GM18511 (cell line): ENCODE measurements around the gene C1QL3.

ENCODE experiments used
- ATAC-seq: cut with Tn5 transposase; IDR thresholded peaks from one replicate; pipeline ENCODE4 v1.9.1; 2021; ENCODE audit warnings: mild to moderate bottlenecking, moderate library complexity; ENCODE audit not compliant: unreplicated experiment

C1QL3 gene

DNA sequence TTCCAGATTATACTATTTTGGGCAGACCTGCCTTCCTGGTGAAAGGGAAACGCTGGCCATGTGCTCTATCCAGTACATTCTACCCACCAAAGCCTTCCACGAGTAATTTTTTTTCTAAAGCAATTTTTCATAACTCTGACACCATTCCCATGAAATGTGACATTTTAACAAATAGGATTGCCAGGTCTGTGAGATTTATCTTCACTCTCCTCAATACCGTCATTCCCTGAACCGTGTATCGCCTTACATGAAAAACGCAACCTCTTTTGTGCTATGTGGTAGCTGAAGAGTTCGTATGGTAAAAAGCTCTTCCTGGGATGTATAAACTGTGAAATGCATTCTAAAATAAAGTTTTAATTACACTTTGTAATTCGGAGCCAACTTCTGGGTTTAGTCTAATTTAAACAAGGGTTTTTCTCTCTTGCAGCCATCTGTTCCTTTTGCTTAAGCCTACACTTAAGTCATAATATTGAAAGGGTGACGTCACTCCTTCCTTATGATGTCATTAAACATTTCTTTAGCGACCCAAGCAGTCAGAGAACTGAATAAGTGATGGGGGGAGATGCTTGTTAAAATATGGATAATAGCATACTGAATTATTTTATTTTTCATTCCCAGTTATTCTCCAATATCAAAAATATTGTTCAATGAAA, 27.7 kb downstream of the C1QL3 start:
- no peak for ATAC-seq

- no peak for ATAC-seq
Observed at GRCh38 chr10:16491933-16492332, 29.7 kb downstream of the C1QL3 start.

GRCh38 chr10:16490511-16490910, 31.2 kb downstream of the C1QL3 start:
- ATAC-seq = no peak

- ATAC-seq = no peak
Observed at GRCh38 chr10:16483241-16483917, 38.3 kb downstream of the C1QL3 start.

GRCh38 chr10:16481052-16481728, 40.5 kb downstream of the C1QL3 start:
- no peak for ATAC-seq

DNA sequence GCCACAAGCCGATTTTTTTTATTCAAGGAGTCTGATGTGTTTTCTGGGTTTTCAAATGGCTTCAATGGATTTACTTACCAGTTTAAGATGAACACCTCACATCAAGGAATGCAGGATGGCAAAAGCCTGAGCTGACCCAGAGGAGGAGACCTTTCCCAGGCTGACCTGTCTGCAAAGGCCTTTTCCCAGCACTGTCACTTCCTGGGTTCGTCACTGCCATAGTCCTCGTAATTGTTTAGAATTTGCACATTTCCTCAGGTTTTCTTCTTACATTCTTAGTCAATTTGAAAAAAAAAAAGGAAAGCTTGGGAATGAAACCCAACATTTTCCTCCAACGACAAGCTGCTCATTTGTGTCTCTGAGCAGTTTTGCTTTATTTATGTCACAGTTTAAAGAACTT, 42.9 kb downstream of the C1QL3 start:
- ATAC-seq = no peak

DNA sequence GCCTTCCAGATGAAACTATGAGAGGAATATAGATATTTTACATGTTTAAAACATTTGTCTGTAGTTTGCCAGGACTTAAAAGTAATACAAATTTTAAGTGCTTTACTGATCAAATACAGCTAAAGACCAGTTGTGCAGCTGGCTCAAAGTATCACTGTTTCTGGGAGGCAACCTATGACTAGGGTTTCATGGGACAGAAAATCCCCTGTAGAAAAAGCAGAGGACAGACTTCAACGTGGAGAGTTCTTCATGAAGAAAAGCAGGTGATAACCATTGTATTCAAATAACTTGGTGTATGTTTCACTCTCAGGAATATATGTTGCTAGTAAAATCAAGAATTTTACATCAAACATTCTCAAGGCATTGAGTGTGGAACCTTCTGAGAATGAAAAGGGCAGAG, 43.9 kb downstream of the C1QL3 start:
- ATAC-seq = no peak

DNA sequence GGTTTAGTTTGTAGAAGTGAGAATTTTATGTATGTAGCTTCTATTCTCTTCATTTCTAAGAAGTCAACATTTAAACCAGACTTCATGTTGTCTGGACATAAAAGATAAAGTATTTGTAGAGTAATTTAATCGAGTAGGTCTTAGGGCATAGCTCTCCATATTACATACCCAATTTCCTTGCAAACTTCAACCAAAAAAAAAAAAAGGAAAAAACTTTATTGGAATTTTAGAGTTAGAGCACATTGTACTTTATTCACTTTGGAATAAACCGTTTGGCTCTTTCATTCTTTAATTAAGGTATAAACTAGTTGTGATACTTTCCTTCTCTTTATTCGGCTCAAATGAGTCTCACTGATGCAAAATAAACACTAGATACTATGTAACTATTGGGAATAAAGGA, 48.9 kb downstream of the C1QL3 start:
- no peak for ATAC-seq

- ATAC-seq = no peak
Observed at GRCh38 chr10:16470747-16471146, 50.9 kb downstream of the C1QL3 start.

DNA sequence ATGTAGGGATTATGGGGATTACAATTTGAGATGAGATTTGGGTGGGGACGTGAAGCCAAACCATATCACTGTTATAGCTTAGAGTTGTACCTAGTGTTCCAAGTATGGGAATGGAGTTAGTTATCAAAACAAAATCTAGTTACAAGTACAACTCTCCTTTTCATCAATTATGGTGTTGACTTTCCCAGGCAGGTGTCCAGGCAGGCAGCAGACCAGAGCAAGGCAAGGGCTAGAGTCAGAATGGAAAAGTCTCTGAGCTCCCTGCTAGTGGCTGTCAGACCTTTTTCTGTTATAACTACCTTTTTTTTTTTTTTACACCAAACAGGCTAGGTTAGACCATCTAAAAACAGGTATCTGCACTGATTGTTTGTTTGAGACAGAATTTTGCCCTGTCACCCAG, 55.7 kb downstream of the C1QL3 start:
- no peak for ATAC-seq
